HS-5 (cell line): ENCODE measurements around the gene STX10.

Experiments
- DNase-seq: peaks from one replicate; pipeline ENCODE4 v3.0.0-alpha.2; 2012; ENCODE audit warnings: low read depth

STX10 gene

GRCh38 chr19:13139633-13140311, 10.4 kb downstream of the STX10 start:
- DNase-seq: no peak

GRCh38 chr19:13138916-13139198, 11.3 kb downstream of the STX10 start:
- no peak for DNase-seq

- no peak for DNase-seq
These were observed 11.8 kb downstream of the STX10 start for GRCh38 chr19:13138171-13138915.

GRCh38 chr19:13137290-13137794, 12.8 kb downstream of the STX10 start:
- no peak for DNase-seq

- DNase-seq: no peak
These were observed 14.8 kb downstream of the STX10 start for GRCh38 chr19:13135068-13136062.

GRCh38 chr19:13134626-13135025, 15.5 kb downstream of the STX10 start:
- no peak for DNase-seq

GRCh38 chr19:13133241-13133870, 16.8 kb downstream of the STX10 start:
- DNase-seq: no peak

- DNase-seq: peak; percentile 75
These were observed 17.5 kb downstream of the STX10 start for GRCh38 chr19:13132471-13133180.

GRCh38 chr19:13130886-13131490, 19.2 kb downstream of the STX10 start:
- DNase-seq: no peak

- no peak for DNase-seq
These were observed 20.8 kb downstream of the STX10 start for GRCh38 chr19:13129384-13129783.

GRCh38 chr19:13128583-13128982, 21.6 kb downstream of the STX10 start:
- no peak for DNase-seq

GRCh38 chr19:13127811-13128575, 22.2 kb downstream of the STX10 start:
- no peak for DNase-seq

GRCh38 chr19:13127051-13127450, 23.1 kb downstream of the STX10 start:
- DNase-seq: no peak

- DNase-seq: no peak
These were observed 26.9 kb downstream of the STX10 start for GRCh38 chr19:13122980-13123957.

GRCh38 chr19:13122275-13122878, 27.8 kb downstream of the STX10 start:
- DNase-seq: no peak

- DNase-seq: no peak
These were observed 28.5 kb downstream of the STX10 start for GRCh38 chr19:13121551-13122274.

- no peak for DNase-seq
These were observed 29.4 kb downstream of the STX10 start for GRCh38 chr19:13120817-13121216.

- DNase-seq: no peak
These were observed 30.1 kb downstream of the STX10 start for GRCh38 chr19:13120031-13120430.
